HG03565 (cell line): ENCODE results near the gene RASGRF1.

Experiments used
- ATAC-seq: cut with Tn5 transposase; IDR thresholded peaks from one replicate; pipeline ENCODE4 v1.9.1; 2021; ENCODE audit warnings: mild to moderate bottlenecking, moderate library complexity; ENCODE audit not compliant: unreplicated experiment

The RASGRF1 gene

GRCh38 chr15:79068790-79069189 lies 21.8 kb downstream of the RASGRF1 start:
- ATAC-seq, result no peak

- no peak for ATAC-seq
Observed at GRCh38 chr15:79067969-79068368, 22.6 kb downstream of the RASGRF1 start.

- ATAC-seq, result no peak
Observed at GRCh38 chr15:79067072-79067833, 23.3 kb downstream of the RASGRF1 start.

GRCh38 chr15:79066391-79067071 lies 24.0 kb downstream of the RASGRF1 start:
- ATAC-seq, result no peak

GRCh38 chr15:79065706-79066376 lies 24.7 kb downstream of the RASGRF1 start:
- ATAC-seq, result no peak

- ATAC-seq, result no peak
Observed at GRCh38 chr15:79065361-79065705, 25.2 kb downstream of the RASGRF1 start.

- no peak for ATAC-seq
Observed at GRCh38 chr15:79064496-79064895, 26.1 kb downstream of the RASGRF1 start.

- ATAC-seq, result no peak
Observed at GRCh38 chr15:79060175-79060574, 30.4 kb downstream of the RASGRF1 start.

- no peak for ATAC-seq
Observed at GRCh38 chr15:79059081-79059572, 31.5 kb downstream of the RASGRF1 start.

- no peak for ATAC-seq
Observed at GRCh38 chr15:79058260-79058850, 32.2 kb downstream of the RASGRF1 start.

- no peak for ATAC-seq
Observed at GRCh38 chr15:79057050-79057449, 33.5 kb downstream of the RASGRF1 start.

GRCh38 chr15:79054350-79054749 lies 36.2 kb downstream of the RASGRF1 start:
- ATAC-seq, result no peak

GRCh38 chr15:79053894-79054293 lies 36.7 kb downstream of the RASGRF1 start:
- ATAC-seq, result no peak

- no peak for ATAC-seq
Observed at GRCh38 chr15:79051941-79052731, 38.4 kb downstream of the RASGRF1 start.

- ATAC-seq, result no peak
Observed at GRCh38 chr15:79051029-79051428, 39.6 kb downstream of the RASGRF1 start.

GRCh38 chr15:79050341-79050740 lies 40.2 kb downstream of the RASGRF1 start:
- ATAC-seq, result no peak

- no peak for ATAC-seq
Observed at GRCh38 chr15:79049416-79049815, 41.2 kb downstream of the RASGRF1 start.

GRCh38 chr15:79047676-79048439 lies 42.7 kb downstream of the RASGRF1 start:
- no peak for ATAC-seq

GRCh38 chr15:79046691-79047404 lies 43.7 kb downstream of the RASGRF1 start:
- no peak for ATAC-seq
